A172 (cell line): ENCODE data around the gene LCN1. TPM values are rescaled to one million over a fixed set of nuclear protein-coding genes. Genes with fewer than 3 reads are reported as not detected.
"Not testable (repeated sequence)": the region's sequence is repeated elsewhere in the genome, so short reads cannot be mapped to it uniquely, and the experiment has no call there.

Experiments
- DNase-seq: peaks from one replicate; pipeline ENCODE4 v3.0.0-alpha.2; 2015; ENCODE audit warnings: low spot score
- total RNA-seq: library from RNA; depleted of rRNA; stranded (reverse); fragments of >200 nt; shearing (Covaris generic); gene quantifications from 2 replicates; pipeline ENCODE4 v1.2.3, GENCODE V29; 2014

Gene LCN1
- total RNA-seq, 1 experiment from 2014 or later = 0.47 TPM

DNA sequence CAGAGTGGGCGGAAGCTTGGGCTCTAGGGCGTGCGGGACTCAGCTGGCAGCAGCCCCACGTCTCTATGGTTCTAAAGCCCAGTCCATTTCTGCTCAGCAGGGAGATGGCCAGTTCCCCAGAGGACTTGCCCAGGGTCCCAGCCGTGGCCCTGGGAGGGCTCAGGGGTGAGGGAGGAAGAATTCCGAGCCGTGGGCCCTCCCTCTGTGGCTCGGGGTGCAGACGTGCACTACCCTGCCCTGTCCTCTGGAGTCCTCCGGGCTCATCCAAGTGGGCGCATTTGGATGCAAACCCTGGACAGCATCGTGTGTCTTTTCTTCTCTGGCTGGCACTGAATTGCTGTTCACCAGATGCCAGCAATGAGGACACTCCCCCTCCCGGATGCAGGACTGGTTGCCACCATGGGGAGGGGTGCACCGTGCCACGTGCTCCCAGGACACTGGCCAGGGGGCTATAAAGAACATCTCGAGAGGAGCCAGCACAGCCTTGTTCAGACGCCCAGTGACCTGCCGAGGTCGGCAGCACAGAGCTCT lies 24.5 kb downstream of the LCN1 start, which contains the start of gene OBP2A:
Gene OBP2A, plus strand, starts transcription at position 481 of the 531 bp plus-strand sequence. CDS start 55 bp downstream, outside the sequence.
- not testable (repeated sequence) for DNase-seq

DNA sequence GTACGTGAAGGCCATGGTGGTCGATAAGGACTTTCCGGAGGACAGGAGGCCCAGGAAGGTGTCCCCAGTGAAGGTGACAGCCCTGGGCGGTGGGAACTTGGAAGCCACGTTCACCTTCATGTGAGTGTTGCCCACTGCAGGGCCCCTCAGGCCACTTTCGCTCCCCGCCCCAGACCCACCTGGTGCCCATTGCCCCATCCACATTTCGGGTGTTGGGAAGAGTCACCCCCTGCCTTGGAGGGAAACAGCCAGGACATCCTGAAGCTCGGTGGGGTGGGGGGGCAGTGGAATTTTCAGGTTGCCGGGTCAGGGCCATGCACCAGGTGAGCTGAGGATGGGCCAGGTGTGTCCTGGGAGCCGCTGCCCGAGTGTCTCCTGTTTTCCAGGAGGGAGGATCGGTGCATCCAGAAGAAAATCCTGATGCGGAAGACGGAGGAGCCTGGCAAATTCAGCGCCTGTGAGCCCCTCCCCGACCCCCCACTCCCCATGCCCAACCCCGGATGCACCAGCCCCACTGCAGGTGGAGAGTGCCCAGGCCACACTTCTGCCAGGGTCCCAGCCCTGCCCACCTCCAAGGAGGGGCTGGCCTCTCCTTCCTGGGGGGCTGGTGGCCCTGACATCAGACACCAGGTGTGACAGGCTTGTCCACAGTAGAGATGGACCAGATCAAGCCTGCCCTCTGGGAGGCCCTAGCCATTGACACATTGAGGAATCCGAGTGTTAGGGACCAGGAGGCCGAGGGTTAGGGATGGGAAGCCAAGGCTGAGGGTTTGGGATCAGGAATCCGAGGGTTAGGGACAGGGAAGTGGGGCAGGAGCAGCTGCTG lies 25.8 kb downstream of the LCN1 start:
- DNase-seq = not testable (repeated sequence)

DNA sequence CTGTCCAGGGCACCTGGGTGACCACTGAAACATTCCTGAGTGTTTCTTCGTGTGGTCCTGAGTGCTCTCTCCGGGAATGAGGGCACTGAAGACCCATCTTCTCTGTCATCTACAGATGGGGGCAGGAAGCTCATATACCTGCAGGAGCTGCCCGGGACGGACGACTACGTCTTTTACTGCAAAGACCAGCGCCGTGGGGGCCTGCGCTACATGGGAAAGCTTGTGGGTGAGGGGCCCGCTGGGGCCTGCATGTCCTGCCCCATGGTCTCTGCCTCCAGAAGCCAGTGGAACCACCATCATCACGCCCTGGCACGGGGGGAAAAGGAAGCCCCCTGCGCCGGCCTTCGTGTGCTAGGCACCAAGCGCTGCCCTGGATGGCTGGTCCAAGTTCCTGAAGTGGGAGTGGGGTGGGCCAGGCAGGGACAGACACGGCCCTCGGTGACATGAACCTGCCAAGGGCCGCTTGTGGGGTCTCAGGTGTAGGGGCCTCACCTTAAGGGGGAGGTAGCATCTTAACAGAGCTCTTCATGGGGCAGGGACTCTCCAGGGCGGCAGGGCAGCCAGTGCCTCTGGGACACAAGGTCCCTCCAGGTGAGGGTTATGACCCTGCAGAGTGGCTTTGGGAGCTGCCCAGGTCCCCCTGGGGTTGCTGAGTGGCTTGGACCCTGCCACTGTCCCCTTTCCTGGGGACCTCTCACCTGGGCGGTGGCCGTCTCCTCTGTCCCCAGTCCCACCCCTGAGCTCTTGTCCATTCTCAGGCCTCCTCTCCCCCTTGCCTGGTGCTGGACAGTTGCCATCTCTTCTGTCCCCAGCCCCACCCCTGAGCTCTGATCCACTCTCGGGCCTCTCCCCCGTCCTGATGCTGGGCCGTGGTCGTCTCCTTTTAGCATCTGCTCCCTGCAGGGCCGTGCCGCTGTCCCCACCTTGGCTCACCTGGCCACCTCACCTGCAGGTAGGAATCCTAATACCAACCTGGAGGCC lies 26.8 kb downstream of the LCN1 start:
- DNase-seq = no peak

DNA sequence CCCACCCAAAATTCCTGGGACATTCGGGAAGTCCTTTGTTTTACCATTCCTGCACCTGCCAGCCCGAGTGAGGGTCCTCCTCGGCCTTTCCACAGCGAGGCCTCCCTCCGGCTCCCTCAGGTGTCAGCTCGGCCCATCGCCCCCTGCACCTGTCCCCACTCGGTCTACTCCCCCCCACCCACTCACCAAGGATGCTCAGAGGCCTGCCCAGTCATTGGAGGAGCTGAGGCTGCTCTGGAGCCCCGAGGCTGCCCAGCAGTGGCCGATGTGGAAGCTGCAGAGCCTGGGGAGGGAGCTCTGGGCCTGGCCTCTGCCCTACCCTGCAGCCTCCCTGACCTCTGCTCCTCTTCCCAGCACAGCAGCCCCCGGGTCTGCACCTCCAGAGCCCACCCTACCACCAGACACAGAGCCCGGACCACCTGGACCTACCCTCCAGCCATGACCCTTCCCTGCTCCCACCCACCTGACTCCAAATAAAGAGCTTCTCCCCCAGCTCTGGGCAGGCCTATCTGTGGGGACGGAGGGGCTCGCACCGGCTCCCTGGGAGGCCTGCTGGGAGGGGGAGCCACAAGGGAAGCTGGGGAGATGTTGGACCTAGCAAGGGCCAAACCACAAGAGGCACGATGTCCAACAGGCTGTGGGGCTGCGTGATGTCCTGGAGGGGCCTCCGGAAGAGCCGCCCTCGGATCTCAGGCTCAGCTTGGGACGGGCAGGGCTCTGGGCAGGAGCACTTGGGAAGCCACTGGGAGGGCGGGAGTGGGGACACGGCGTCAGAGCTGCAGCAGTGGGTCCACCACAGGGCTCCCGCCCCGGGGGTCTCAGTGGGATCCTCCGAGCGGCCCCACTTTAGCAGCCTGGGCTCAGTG lies 28.5 kb downstream of the LCN1 start:
- not testable (repeated sequence) for DNase-seq

DNA sequence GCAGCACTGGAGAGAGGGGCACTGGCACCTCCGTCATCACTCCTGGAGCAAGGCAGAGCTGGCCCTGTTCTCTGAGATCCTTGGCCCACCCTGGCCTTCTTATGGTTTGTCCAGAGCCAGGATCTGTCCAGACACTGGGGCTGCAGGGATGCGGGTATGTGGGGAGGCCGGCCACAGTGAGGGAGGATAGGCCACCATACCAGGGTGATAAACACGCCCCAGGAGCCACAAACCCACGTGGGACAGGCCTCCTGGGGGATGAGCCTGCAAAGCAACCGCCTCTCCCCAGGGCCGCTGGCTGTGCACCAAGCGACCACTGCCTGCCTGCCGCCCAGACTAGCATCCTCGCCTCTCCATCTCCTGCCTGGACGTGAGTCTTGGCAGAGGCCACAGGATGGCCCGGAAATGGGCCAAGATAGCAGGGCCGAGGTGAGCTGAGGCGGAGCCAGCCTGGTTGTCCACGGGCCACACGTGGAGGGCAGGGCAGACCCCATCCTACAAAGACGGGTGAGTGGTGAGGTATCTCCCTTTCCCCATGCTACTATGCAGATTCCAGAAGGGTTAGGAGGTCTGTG lies 29.2 kb downstream of the LCN1 start:
- DNase-seq = no peak

DNA sequence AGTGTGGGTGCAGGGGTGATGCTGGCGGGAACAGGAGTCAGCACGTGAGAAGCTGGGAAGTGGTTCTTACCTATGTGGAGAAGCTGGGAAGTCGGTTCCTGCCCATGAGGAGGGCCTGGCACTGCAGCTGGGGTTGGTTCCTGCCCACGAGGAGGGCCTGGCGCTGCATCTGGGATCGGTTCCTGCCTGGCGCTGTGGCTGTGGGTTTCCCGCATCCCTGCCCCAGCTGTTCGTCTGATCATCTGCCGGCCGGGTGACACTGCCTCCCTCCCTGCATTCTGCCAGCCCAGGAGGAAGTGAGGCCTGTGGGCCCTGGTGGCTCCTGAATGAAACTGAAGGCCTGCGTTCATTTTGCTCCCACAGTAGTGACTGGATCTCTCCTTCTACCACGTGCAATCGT lies 29.8 kb downstream of the LCN1 start:
- no peak for DNase-seq

DNA sequence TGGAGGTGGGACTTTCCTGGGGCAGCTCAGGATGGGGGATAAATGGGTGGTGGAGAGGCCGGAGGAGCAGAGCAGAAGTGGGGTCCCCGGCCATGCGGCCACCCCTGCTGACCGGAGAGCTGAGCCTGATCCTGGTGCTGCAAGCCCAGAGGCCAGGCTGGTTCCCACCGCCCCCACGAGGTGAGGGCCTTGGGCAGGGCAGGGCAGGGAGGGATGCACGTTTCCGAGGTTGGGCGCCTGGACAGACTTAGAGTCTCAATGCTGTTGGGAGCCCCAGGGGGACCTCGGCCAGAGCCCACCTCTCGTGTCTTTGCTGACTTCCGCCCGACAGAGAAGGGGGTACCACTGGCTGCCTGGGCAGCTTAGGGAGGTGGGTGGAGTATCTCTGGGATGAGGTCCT lies 30.2 kb downstream of the LCN1 start:
- DNase-seq = no peak

DNA sequence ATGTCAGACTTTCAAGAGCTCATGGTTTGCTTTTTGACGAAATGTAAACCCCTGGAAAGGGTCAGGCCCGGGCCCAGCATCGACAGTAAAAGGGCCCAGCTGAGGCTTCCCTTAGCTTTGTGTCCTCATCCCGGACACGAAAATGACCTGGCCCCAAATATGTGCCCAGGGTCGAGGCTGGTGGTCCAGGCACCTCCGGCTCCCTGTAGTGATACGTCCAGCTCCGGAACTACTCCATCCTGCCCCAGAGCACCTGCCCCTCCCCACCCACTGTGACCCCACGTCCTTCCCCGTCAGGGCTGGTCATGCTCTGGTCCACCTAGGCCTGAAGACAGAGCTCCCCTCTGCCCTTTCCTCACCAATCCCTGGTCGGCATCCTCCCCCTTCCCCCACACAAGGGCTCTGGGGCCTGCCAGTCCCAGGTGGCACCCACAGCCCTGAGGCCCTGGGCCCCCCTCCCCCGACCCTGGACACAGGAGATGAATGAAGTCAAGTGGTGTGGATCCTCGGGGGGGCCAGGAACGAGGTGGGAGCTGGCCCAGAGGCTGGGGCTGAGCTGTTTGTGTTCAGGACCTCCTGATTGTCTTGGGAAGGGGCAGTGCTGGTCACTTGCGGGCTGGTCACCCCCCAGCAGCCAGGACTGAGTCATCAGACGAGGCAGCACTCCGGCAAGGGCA lies 30.9 kb downstream of the LCN1 start:
- no peak for DNase-seq

DNA sequence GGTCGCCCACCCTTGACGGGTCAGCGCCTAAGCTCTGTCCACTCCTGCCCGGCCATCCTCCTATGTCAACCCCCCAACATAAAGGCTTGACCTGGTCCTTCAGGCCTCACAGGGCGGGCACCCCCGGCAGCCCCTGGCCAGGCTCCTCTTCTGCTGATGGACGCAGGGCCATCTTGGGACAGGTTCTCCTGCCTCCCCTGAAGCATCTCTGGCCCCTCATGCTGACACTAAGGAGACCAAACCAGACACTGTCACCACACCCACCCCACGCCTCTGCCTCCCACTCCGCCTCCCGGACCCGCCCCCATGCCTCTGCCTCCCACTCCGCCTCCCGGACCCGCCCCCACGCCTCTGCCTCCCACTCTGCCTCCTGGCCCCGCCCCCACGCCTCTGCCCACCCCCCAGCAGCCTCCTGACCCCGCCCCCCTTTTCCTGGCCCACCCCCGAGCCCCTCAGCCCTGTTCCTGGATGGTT lies 31.5 kb downstream of the LCN1 start:
- DNase-seq = no peak

DNA sequence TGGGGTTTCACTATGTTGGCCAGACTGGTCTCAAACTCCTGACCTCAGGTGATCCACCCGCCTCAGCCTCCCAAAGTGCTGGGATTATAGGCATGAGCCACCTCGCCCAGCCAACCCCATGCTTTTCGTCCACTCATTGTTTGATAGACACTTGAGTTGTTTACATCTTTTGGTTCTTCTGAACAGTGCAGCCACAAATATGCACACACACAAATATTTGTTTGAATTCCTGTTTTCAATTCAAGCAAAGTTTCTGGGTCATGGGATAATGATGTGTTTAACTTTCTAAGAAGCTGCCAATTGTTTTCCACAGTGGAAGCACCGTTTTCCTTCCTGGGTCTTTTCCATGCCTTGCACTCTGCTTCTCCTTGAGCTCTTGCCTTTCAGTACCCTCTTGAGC lies 33.5 kb downstream of the LCN1 start:
- no peak for DNase-seq

DNA sequence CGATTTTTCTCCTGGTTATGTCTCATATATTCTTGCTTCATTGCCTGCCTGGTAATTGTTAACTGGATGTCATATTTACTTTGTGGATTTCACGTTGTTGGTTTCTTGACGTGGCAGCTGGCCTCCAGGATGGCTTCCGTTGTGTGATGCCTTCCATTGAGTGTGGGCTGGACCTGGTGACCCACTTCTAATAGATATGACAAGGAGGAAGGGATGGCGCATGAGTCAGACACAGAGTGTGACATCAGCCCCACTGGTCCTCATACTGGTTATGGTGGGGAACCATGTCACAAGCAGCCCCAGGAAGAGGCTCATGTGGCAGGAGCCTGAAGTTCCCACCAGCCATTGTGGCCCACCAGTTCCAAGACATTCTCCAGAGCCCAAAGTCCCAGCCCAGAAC lies 34.0 kb downstream of the LCN1 start:
- DNase-seq = no peak

DNA sequence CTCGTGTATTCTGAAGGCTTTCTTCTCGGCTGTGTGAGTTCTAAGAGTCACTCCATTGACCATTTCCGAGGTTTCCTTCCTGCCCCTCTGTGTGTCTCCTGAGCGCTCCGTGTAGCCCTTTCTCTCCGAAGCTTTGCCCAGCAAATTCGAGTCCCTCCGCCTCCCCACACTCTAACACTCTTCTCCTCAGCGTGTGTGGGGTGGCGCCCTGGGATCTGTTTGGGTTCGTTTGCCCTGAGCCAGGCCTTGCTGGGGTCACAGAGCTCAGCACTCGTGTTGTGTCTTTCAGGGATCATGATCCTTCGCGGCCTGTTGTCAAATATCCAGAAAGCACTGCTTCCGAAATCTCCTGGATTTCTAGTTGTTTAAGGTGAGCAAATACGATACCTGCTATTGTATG lies 34.7 kb downstream of the LCN1 start:
- DNase-seq = no peak

DNA sequence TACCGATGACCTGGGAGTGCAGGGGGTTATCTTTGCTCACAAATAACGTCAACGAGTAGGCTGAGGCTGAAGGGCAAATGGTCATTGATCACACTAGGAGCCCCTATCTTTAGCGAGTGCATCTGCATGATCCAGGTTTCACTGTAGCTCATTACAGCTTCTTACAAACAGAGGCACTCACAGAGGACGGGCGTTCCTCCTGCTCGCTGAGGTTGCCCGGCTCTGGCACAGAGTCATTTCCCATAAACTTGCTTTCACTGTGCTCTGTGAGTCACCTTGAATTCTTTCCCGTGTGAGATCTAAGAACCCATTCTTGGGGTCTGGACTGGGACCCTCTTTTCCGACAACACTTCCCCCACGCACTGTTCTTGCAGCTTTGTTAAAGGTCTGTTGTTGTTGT lies 38.4 kb downstream of the LCN1 start:
- DNase-seq = peak; percentile 64

DNA sequence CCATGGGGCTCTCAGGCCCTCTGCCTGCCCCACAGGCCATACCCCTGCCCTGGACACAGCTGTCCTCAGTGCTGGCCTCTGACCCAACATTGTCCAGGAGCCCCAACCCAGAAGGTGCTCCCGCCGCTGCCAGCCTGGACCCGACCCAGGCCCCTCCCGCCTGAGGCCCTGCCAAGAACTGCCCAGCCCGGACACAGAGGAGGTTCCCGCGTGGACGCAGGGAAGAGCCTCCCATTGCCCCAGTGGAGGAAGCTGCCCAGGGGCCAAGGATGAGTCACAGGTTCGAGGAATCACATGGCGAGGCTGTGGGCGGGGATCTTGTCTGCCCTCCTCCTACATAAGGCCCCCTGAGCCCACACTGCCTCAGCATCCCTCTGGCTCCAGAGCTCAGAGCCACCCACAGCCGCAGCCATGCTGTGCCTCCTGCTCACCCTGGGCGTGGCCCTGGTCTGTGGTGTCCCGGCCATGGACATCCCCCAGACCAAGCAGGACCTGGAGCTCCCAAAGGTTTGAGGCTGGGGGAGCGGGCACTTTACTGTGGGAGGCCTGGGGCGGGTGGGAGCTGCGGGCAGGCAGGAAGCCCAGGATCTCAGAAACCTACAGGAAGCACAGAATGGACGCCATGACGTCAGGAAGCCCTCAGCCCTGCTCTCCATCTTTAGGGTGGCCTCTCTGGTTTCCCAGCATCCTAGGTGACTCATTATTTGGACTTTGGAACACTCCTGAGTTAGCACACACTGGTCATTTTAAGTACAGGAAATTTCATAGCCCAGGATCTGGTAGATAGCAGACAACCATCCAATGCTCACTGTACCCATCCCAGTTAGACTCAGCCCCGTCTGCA lies 40.4 kb downstream of the LCN1 start, which contains the start of gene PAEP:
Gene PAEP, plus strand, starts transcription at position 366 of the 844 bp plus-strand sequence.
- DNase-seq = peak; percentile 44

DNA sequence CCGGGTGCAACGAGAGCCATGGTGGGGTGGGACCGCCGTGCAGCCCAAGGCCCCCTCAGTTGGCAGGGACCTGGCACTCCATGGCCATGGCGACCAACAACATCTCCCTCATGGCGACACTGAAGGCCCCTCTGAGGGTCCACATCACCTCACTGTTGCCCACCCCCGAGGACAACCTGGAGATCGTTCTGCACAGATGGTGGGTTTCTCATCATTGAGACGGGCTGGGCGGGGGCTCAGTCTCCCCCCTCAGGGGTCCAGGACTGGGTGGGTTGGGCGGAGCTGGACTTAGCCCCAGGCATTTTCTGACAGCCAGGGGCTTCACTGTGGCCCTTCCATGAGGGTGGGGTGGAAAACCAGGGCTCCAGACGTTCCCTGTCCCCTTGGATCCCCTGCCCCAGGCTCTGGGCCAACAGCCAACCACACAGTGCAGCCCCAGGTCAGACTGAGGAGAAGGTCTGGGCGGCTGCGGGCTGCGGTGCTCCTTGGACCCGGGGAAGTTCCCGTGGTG lies 41.0 kb downstream of the LCN1 start:
- DNase-seq = no peak

DNA sequence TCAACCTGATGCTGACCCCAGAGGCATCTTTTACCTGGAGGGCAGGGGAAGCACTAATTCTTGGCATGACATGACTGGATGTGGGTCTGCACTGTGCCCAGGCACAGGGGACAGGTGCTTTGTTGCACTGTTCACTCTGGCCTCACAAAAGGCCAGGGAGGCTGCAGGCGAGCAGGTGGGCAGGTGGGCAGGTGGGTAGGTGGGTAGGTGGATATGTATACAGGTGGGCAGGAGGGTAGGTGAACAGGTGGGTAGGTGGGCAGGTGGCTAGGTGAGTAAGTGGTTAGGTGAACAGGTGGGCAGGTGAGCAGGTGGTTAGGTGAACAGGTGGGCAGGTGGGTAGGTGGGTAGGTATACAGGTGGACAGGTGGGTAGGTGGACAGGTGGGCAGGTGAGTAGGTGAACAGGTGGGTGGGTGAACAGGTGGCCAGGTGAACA lies 41.8 kb downstream of the LCN1 start:
- DNase-seq = no peak

DNA sequence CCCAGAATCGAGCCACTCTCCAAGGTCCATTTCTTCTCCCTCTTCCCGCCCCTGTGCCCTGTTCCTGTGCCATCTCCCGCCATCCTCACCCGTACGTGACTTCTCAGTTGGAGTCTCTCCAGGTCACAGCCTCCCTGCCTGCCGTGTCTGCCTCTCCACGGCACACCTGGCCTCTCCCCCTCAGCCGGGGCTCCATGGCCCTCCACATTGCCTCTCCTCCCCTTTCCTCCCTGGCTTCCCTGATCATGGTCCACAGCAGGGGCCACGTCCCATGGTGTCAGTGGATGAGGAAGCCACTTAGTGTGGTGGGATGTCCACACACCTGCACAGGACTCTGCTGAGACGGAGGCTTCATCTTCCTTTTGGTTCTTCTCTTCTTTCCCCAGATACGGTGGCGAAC lies 42.6 kb downstream of the LCN1 start:
- no peak for DNase-seq

DNA sequence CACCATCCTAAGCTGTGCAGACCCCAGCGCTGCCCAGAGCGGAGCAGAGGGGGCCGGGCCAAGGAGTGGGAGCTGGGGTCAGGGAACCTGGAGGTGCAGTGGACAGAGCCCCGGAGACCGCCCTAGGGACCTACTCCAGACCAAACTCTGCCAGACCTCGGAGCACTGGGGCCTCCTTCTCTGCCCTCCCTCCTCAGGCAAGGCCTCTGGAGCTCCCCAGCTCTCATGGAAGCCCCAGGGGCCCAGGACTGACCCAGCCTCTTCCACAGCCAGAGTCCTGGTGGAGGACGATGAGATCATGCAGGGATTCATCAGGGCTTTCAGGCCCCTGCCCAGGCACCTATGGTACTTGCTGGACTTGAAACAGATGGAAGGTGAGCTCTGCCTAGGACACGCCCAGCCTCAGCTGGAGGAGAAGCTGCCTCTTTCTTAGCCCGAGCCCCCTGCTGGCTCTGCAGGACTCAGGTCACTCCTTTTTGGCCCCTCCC lies 43.9 kb downstream of the LCN1 start:
- no peak for DNase-seq

DNA sequence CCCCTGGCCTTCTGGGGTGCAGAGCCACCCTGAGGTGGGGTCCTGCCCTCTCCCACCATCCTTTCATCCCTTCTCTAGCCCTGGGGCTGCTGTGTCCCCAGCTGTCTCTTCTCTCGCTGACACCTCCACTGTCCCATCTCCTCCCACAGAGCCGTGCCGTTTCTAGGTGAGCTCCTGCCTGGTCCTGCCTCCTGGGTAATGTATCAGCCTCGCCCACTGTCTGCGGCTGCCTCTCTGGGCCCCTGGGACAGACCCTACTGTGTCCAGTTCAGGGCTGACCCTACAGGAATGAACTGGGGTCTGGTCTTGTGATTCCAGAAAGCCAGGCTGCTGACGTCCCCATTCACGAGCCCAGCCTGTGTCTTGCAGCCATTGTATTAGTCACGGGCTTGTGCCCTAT lies 44.4 kb downstream of the LCN1 start:
- no peak for DNase-seq
